ENCODE measurements around the gene DOCK9.

DOCK9 gene

GRCh38 chr13:98941536-98941935, 36.3 kb downstream of the DOCK9 start:
- DNase-seq = no peak

- DNase-seq = no peak
These were observed 36.7 kb downstream of the DOCK9 start for GRCh38 chr13:98941126-98941525.

- no peak for DNase-seq
These were observed 37.4 kb downstream of the DOCK9 start for GRCh38 chr13:98940325-98941001.

GRCh38 chr13:98939660-98940191, 38.1 kb downstream of the DOCK9 start:
- DNase-seq = no peak

- no peak for DNase-seq
These were observed 39.1 kb downstream of the DOCK9 start for GRCh38 chr13:98938801-98939200.

- no peak for DNase-seq
These were observed 39.9 kb downstream of the DOCK9 start for GRCh38 chr13:98937911-98938381.

- no peak for DNase-seq
These were observed 43.6 kb downstream of the DOCK9 start for GRCh38 chr13:98934243-98934642.

GRCh38 chr13:98930151-98930591, 47.7 kb downstream of the DOCK9 start:
- no peak for DNase-seq

GRCh38 chr13:98927951-98928927, 49.6 kb downstream of the DOCK9 start:
- DNase-seq = no peak

- DNase-seq = no peak
These were observed 51.9 kb downstream of the DOCK9 start for GRCh38 chr13:98925949-98926348.

GRCh38 chr13:98923641-98924397, 54.0 kb downstream of the DOCK9 start:
- DNase-seq = no peak

GRCh38 chr13:98922306-98922705, 55.6 kb downstream of the DOCK9 start:
- DNase-seq = no peak

GRCh38 chr13:98921786-98922185, 56.1 kb downstream of the DOCK9 start:
- no peak for DNase-seq

- no peak for DNase-seq
These were observed 56.8 kb downstream of the DOCK9 start for GRCh38 chr13:98921015-98921580.

- DNase-seq = no peak
These were observed 58.3 kb downstream of the DOCK9 start for GRCh38 chr13:98919566-98919965.

- no peak for DNase-seq
These were observed 59.1 kb downstream of the DOCK9 start for GRCh38 chr13:98918771-98919170.

- no peak for DNase-seq
These were observed 60.7 kb downstream of the DOCK9 start for GRCh38 chr13:98917116-98917515.

- no peak for DNase-seq
These were observed 61.5 kb downstream of the DOCK9 start for GRCh38 chr13:98916403-98916802.

- DNase-seq = no peak
These were observed 61.9 kb downstream of the DOCK9 start for GRCh38 chr13:98915981-98916380.

GRCh38 chr13:98915563-98915962, 62.3 kb downstream of the DOCK9 start:
- no peak for DNase-seq

GRCh38 chr13:98913741-98914140, 64.1 kb downstream of the DOCK9 start:
- no peak for DNase-seq

GRCh38 chr13:98912846-98913245, 65.0 kb downstream of the DOCK9 start:
- no peak for DNase-seq
